ENCODE measurements around the gene TERF2IP. TPM values are rescaled to one million over a fixed set of nuclear protein-coding genes. Genes with fewer than 3 reads are reported as not detected.

TERF2IP gene
- total RNA-seq, 1 donor from 2014 or later, result 39.0 TPM

DNA sequence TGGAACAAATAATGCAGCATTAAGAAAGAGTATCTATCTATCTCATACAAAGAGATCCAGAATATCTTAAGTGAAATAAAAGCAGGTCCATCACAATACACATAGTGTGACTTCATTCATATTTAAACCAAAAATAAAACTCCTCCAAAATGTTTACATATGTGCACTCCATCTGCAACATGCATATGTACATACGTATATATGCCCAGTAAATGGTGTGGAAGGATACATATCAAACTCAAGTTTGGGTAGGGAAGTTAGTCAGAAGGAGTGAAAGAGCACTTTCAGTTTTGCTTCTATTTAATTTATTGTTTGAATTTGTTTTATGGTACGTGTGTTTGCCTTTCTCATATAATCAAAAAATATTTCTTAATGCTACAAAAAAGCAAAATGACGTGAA is 12.5 kb upstream of the TERF2IP start:
- no peak for DNase-seq (ENCODE audit: low read depth, low spot score)

DNA sequence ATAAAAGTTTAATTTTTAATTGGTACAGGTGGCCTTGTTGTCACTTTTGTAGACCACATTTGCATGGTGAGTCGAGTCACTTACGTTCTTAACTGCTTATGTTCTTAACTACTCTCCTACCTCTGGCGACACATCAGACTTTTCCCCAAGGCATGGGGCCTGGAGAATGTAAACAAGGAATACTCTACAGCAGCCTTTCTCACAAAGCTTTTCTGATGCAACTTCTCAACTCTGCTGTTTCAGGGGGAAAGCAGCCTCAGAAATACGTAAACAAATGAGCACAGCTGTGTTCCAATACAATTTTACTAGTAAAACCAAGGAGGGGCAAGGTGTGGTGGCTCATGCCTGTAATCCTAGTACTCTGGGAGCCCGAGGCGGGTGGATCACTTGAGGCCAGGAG is 7.0 kb upstream of the TERF2IP start:
- DNase-seq (ENCODE audit: low read depth, low spot score), result no peak

DNA sequence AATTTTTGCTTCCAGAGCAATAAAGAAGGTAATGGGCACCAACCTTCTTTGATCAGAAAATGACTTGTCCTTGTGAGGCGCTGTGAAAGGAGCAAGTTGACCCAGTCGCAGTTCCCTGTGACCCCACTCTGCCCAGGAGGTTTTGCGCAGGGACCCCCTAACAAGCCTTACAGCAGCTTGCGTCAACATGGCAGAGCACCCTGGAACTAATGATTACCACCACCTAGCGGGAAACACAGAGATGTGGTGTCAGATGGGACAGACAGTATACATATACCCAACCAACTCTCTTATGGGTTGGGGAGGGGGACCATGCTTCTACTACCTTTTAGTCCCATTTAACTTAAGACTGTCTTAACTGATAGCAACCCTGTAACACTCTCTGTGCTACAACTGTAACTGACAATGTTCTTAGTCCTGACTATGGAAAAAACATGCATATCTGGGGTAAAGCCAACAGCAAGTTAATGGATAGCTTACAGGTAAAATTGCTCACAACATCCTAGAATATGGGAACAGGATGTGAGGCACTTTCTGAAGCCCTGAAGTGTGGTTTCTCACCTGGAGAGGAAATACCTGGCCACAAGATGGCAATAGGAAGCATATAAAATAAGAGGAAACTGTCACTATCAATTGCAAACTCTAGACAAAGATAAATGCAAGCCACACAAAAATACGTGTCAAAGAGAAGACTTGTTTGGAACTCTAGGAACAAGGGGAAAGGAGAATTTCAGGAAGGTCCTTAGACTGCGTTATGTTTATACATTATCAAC is 3.1 kb upstream of the TERF2IP start:
- no peak for DNase-seq (ENCODE audit: low read depth, low spot score)

DNA sequence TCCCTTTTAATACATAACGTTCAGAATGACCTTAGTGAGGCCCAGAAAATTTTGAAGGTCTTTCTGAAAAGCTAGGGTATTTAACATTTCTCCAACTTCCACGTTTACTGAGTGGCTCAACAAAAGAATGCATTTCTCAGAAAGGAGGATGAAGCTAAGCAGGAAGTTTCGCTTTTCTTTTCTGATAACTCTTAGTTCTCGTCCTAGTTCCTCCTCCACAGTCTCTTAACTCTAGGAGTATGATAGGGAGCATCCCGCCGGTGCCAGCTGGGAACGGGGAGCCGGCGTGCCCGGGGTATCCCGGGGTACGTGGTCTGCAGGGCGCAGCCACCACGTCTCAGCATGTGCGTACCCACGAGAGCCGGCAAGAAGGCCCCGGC is 471 bp upstream of the TERF2IP start:
- no peak for DNase-seq (ENCODE audit: low read depth, low spot score)

DNA sequence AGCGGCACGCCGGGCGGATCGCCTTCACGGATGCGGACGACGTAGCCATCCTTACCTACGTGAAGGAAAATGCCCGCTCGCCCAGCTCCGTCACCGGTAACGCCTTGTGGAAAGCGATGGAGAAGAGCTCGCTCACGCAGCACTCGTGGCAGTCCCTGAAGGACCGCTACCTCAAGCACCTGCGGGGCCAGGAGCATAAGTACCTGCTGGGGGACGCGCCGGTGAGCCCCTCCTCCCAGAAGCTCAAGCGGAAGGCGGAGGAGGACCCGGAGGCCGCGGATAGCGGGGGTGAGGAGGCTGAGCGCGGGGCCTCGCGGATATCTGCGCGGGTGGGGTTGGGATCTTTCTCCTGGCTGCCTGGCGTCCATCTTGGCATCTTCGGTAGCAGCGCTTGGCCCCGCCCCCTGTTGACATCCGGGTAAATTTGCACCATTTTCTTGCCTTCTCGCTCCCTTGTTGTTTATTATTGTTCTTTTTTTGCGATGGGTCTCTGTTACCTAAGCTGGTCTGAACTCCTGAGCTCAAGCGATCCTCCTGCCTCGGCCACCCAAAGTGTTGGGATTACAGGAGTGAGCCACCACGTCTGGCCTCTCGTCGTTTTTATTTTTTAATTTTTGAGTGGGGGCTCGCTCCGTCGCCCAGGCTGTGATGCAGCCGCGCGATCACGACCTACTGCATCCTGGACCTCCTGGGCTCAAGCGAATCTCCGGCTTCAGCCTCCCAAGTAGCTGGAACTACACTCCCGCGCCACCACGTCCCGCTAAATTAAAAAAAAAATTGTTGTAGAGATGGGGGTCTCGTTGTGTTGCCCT is 898 bp downstream of the TERF2IP start:
- no peak for DNase-seq (ENCODE audit: low read depth, low spot score)

DNA sequence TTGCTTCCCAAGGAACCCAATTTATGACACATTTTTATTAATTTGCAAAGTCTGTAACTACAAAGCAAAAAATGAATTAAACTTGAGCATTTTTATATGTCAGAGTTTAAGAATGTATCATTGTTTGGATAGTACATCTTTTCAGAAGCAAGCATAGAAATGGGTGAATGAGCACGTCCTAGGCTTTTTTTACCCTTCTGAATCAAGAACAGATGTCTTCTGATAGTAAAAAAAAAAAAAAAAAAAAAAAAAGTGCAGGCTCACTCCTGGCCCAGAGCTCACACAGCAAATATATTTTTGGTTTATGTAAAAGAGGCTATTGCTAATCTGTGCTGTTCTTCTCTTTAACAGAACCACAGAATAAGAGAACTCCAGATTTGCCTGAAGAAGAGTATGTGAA is 6.3 kb downstream of the TERF2IP start:
- DNase-seq (ENCODE audit: low read depth, low spot score), result no peak

DNA sequence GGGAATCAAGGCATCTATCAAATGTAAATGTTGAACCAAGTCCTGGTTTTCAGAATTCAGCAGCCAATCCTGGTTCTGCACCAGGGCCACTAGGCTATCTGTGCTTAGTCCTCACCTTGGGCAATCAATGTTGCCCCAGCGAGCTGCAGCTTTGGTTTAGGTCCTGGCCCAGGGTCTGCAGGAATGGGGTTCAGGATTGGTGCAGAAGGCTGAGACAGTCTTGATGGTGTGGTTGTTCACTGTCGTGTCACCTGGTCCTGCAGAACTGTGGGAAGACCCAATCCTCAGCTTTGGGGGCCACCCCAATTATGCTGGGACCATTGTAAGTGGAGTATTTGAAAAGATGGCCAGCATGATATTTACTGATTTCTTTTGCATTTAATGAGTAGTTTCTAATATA is 10.6 kb downstream of the TERF2IP start:
- DNase-seq (ENCODE audit: low read depth, low spot score), result no peak

DNA sequence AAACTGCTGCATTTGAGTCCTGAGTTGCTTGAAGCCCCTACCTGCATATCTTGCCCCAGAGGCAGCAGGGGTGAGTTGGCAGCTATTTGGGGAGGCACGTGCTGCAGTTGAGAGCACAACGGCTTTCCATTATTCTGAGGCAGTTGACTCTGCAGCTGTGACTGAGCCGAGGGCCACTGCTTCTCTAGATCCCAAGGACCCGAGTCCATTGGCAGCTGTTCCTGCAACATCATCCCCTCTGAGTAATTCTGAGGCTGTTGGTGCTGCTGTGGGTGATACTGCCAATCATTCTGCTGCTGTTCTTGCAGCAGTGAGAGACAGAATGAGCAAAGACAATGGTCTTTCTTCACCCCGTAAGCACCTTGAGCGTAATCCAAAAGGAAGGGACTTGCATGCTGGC is 12.7 kb downstream of the TERF2IP start:
- DNase-seq (ENCODE audit: low read depth, low spot score), result no peak

DNA sequence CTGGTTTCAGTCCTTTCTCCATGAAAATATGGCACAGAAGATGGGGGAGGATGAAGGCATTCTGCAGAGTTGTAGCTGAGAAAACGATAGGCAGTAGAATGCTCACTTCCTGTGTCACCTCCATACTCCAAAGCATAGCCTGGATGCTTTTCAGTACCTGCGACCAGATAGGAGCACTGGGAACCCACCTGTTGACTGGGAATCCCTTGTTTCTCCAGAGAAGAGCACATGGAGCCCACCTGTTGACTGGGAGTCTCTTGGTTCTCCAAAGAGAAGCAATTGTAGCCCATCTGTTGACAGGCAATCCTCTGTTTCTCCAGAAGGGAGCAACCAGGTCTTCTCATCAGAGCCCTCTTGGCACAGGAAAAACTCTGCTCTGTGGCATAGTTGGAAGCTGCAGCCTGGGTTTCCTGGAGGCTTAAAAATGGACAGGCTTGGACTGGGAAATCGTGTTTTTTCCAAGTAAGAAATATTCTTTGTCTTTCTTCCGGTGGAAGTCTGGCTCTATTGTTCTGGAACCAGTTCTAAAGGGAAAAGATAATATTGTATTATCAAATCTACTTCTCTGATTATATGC is 13.2 kb downstream of the TERF2IP start:
- peak; percentile 27 for DNase-seq (ENCODE audit: low read depth, low spot score)

DNA sequence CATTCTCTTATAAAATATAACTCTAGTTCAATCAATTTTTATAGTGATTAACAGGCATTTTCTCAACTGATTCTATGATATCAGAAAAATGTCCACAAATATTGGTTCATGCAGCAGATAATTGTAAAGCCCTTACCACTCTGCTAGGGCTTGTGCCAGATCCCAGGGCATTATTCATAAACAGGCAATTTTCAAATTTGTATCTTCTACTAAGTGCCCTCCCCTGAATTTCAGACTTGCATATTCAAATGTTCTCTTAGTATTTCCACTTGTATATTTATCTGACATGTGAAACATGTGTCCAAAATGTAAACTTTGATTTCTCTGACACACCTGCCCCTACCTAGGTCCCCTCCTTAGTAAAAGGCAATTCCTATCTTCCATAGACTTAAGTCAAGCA is 19.9 kb downstream of the TERF2IP start:
- DNase-seq (ENCODE audit: low read depth, low spot score), result no peak

DNA sequence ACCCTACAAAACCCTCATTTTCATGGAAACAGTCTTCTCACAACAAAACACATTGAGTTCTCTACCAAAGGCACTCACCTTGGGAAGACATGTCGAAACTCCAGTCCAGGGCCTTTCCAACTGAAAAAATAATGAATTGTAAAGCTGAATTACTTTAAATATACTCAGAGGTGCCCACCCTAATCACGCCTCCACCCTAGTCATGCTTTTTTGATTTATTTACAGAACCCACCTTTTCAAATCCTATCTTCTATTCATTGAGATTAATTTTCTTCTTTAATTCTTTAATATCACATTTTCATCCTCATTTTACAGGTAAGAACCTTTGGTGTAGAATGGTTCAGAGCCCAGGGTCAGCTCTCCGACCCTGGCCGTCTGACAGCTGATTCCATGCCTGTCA is 29.3 kb downstream of the TERF2IP start, which contains the start of gene CPHXL2:
TSS of gene CPHXL2 (minus strand) at position 101 of the 400 bp plus-strand sequence. CDS start at position 91, 10 bp downstream.
- DNase-seq (ENCODE audit: low read depth, low spot score), result no peak

DNA sequence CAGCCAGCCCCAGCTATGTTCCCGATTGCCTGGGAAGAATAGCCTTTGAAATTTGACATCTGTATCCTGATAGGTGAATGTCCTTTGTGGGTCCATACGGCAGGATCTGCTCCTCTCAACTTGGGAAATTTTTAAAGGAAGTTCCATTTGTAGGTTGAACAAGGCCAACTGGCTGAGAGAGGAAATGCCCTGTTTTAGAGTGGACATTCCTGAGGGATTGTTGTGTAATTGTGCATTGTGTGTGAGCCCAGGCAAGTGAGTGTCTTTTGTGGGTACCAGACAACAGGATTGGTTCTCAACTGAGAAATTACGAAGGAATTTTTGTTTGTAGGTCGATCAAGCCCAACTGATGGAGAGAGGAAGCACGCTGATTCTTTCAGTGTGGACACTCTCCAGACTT is 31.8 kb downstream of the TERF2IP start:
- no peak for DNase-seq (ENCODE audit: low read depth, low spot score)

DNA sequence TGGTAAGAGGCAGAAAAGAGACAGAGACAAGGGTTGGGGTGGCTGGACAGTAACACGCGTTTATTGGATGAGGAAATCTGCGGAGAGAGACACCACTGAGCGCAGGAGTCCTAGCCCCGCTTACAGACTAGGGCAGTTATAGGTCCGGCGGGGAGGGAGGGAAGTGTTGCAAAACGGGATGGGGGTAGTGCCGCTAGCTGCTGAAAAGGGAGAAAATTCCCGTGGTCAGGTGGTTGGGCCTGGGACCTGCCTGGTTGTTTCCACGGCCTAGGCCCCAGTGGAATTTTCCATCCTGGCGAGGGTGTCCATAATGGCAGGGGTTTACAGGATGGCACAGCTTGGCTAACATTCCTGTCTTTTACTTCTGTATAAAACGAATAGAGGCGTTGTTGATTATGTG is 34.7 kb downstream of the TERF2IP start:
- no peak for DNase-seq (ENCODE audit: low read depth, low spot score)

DNA sequence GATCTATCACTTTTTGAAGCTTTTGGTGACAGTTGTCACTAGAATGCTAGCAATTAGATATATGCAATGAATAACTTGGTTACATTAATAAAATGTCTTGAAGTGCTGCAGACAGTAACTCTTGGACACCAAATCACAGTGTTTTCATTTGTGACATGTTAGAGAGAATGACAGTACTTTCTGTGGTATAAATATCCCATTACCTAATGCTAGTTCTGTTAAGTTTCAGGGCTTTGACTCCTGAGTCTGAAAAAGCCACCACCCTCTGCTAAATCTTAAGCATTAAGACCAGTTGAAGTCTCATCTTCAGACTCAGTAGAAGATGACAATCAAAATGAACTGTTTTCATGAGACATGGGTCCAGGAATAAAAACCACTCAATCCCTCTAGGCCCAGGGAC is 39.8 kb downstream of the TERF2IP start:
- DNase-seq (ENCODE audit: low read depth, low spot score), result no peak

DNA sequence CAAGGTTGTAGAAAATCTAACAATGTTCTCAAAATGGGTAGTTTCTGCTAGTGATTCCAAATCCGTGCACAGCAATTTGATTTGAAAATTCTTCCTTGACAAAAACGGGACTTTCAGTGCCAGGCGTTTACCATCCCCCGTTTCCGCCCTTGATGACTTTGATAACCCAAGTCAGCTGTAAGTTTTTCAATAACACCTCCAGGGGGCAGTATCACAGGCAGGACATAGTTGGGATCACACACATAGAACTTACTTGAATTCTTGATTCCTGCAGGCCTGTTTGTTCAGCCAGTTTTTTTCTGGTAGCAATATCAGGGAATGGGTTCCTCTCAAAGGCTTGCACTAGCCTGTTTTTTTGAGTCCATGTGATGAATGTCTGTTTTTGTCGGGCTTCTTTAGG is 48.1 kb downstream of the TERF2IP start:
- no peak for DNase-seq (ENCODE audit: low read depth, low spot score)

DNA sequence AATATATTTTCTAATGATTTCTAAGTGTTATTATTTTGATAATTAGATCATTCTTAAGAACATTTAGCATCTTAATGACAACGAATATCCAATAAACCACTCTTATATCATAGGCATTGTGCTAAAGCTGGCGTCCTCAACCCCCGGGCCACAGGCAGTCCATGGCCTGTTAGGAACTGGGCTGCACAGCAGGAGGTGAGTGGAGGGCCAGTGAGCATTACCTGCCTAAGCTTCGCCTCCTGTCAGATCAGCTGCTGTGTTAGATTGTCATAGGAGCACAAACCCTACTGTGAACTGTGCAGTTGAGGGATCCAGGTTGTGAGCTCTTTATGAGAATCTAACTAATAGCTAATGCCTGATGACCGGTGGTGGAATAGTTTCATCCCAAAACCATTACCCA is 50.0 kb downstream of the TERF2IP start:
- no peak for DNase-seq (ENCODE audit: low read depth, low spot score)

DNA sequence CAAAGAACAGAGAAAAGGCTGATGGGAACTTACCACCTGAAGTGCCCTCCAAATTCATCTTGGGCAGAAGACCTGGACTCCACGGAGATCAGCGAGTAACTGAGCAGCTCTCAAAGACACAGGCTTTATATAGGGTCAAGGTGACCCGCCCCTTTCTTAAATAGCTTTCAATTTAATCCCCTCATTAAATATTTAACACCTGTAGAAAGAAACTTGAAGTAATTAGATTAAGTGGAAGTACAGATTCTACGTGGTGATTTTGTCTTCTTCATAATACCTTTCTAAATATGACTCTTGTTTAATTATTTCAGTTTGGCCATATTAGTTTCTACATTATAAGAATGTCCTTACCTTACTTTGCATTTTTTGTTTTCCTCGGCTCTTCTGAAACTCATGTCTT is 53.8 kb downstream of the TERF2IP start, which contains the start of gene DUXB:
TSS of gene DUXB (minus strand) at position 101 of the 400 bp plus-strand sequence. CDS start at position 58, 43 bp downstream.
- no peak for DNase-seq (ENCODE audit: low read depth, low spot score)

DNA sequence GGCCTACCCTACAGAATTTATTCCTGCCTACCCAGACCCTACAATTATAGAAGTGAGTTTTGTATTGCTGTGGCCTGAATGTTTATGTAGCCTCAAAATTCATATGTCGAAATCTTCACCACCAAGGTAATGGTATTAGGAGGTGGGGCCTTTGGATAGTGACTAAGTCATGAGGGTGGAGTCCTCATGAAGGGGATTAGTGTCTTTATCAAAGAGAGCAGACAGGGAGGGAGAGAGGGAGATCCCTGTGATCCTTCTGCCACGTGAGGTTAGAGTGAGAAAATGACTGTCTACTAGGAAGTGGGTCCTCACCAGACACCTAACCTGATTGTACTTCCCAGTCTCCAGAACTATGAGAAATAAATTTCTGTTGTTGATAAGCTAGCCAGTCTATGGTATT is 54.7 kb downstream of the TERF2IP start:
- DNase-seq (ENCODE audit: low read depth, low spot score), result no peak

DNA sequence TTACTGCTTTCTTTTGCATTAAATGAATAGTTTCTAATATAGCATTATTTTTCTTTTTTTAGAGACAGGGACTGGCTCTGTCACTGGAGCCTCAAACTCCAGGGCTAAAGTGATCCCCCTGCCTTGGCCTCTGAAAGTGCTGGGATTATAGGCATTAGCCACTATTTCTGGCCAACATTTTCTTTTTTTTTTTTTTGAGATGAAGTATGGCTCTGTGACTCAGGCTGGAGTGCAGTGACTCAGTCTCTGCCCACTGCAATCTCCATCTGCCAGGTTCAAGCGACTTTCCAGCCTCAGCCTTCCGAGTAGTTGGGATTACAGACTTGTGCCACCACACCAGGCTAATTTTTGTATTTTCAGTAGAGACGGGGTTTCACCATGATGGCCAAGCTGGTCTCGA is 55.7 kb downstream of the TERF2IP start:
- no peak for DNase-seq (ENCODE audit: low read depth, low spot score)

Measured in pulmonary artery endothelial cell (primary cell).